ENCODE data around the gene FAM227A. TPM values are rescaled to one million over a fixed set of nuclear protein-coding genes. Genes with fewer than 3 reads are reported as not detected.

FAM227A gene
- total and polyA plus RNA-seq, 2 of the 4 experiments (the other 2 are of a cell fraction) = 1.3 to 1.4 TPM

DNA sequence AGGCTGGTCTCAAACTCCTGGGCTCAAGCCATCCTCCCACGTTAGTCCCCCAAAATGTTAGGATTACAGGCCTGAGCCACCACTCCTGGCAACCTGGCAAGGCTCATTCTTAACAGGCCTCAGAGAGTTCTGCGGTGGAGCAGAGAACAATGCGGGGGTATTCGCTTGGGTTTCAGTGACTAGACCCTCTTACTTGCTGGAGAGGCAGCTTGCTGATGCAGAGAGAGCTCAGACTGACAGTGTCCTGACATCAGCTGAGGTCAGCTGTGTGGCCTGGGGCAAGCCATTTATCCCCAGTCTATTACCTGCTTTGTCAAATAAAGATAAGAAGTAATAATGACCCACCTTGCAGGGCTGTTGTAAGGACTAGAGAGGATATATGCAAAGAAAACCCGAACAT is 46.0 kb downstream of the FAM227A start:
- Histone ChIP-seq H3K79me1 (ENCODE audit: low read depth in 1 of 2, low read length in 2 of 2) (no peaks in the 10 kb centered on the region), H3K4me1 (ENCODE audit: control insufficient read depth, insufficient read depth, low read length) (peaks cover 5% of the 10 kb centered on the region)
- in situ Hi-C loops (cut with MboI; ENCODE audit: low sequenced_read_pairs) = no loop called here

More for the DNA sequence above, 46.0 kb downstream of the FAM227A start:
- H3K18ac ChIP-seq (ENCODE audit: low read depth, low read length) = no peak overlapping the region
- no peak overlapping the region for H3K9ac ChIP-seq (ENCODE audit: low read depth, low read length)
- WGBS, 2 experiments (ENCODE audit: extremely low coverage in 2 of 2, insufficient read length in 1 of 2) = 67% methylated on average over 1 of the region's 5 CpGs; no CpG with 5 or more reads in 1 of the 2 experiments
- H4K5ac ChIP-seq (ENCODE audit: low read depth, low read length) = no peak overlapping the region
- H3K9me1 ChIP-seq (ENCODE audit: insufficient read depth, low read length) = peaks cover 6% of the 10 kb centered on the region
- no peak overlapping the region for H4K8ac ChIP-seq (ENCODE audit: low read depth in 2 of 2, low read length in 2 of 2)
- no peak overlapping the region for H3K4me3 ChIP-seq (ENCODE audit: insufficient read depth, low read depth, low read length)
- H3K23ac ChIP-seq (ENCODE audit: low read depth, low read length) = no peak overlapping the region
- intact Hi-C loops (cut with micrococcal nuclease) = no loop called here
- H3K4me2 ChIP-seq (ENCODE audit: low read depth, low read length) = no peak overlapping the region
- ChIA-PET POLR2A (ENCODE audit: unreplicated experiment) (no interaction called here), CTCF (no interaction called here)
- dilution Hi-C loops (cut with HindIII; ENCODE audit: low sequenced_read_pairs, unreplicated experiment) = no loop called here
- no peak overlapping the region for H3K27ac ChIP-seq (ENCODE audit: insufficient read depth, low read length)
- H2BK15ac ChIP-seq (ENCODE audit: low read depth, low read length) = no peak overlapping the region
- no peak overlapping the region for H2AK9ac ChIP-seq (replicated peaks; ENCODE audit: low read depth, low read length, poor library complexity)
- no TSS peak for BruUV-seq (replicated peaks)
- H4K20me1 ChIP-seq (ENCODE audit: insufficient read depth, low read length) = no peaks in the 10 kb centered on the region
- no peak overlapping the region for H2BK120ac ChIP-seq (ENCODE audit: low read depth, low read length)
- ATAC-seq (ENCODE audit: low read depth) (no peak), DNase-seq (no peak)
- no peak overlapping the region for H2AFZ ChIP-seq (replicated peaks; ENCODE audit: low read length, poor library complexity)
- H2AK5ac ChIP-seq (ENCODE audit: low read depth, low read length) = no peak overlapping the region
- no peak overlapping the region for H2BK5ac ChIP-seq (ENCODE audit: low read depth, low read length, poor library complexity, severe bottlenecking)
- H3K27me3 ChIP-seq (ENCODE audit: control insufficient read depth, insufficient read depth, low read length) = no peaks in the 10 kb centered on the region
- no peak for TF ChIP-seq MAFK (IDR thresholded peaks at IDR 0.05; ENCODE audit: low read depth, low read length)
- TF ChIP-seq, protein P1, sequence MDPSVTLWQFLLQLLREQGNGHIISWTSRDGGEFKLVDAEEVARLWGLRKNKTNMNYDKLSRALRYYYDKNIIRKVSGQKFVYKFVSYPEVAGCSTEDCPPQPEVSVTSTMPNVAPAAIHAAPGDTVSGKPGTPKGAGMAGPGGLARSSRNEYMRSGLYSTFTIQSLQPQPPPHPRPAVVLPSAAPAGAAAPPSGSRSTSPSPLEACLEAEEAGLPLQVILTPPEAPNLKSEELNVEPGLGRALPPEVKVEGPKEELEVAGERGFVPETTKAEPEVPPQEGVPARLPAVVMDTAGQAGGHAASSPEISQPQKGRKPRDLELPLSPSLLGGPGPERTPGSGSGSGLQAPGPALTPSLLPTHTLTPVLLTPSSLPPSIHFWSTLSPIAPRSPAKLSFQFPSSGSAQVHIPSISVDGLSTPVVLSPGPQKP (IDR thresholded peaks at IDR 0.05; ENCODE audit: borderline replicate concordance, low read depth, low read length) = no peak
- TF ChIP-seq NFE2L2 (IDR thresholded peaks at IDR 0.05; ENCODE audit: low read depth, low read length) = no peak
- no peak for TF ChIP-seq RFX5 (IDR thresholded peaks at IDR 0.05; ENCODE audit: low read depth, low read length)
- no peak for TF ChIP-seq MAZ (IDR thresholded peaks at IDR 0.05; ENCODE audit: borderline replicate concordance, low read depth, low read length)
- TF ChIP-seq BHLHE40 (IDR thresholded peaks at IDR 0.05; ENCODE audit: low read depth, low read length) = no peak
- TF ChIP-seq FOS (IDR thresholded peaks at IDR 0.05; ENCODE audit: low read depth, low read length) = no peak
- TF ChIP-seq MXI1 (IDR thresholded peaks at IDR 0.05; ENCODE audit: borderline replicate concordance, low read depth, low read length) = no peak
- no peak for TF ChIP-seq RCOR1 (IDR thresholded peaks at IDR 0.05; ENCODE audit: insufficient replicate concordance, low read length)
- no peak for TF ChIP-seq RAD21 (IDR thresholded peaks at IDR 0.05; ENCODE audit: low read length)
- TF ChIP-seq, protein P2, sequence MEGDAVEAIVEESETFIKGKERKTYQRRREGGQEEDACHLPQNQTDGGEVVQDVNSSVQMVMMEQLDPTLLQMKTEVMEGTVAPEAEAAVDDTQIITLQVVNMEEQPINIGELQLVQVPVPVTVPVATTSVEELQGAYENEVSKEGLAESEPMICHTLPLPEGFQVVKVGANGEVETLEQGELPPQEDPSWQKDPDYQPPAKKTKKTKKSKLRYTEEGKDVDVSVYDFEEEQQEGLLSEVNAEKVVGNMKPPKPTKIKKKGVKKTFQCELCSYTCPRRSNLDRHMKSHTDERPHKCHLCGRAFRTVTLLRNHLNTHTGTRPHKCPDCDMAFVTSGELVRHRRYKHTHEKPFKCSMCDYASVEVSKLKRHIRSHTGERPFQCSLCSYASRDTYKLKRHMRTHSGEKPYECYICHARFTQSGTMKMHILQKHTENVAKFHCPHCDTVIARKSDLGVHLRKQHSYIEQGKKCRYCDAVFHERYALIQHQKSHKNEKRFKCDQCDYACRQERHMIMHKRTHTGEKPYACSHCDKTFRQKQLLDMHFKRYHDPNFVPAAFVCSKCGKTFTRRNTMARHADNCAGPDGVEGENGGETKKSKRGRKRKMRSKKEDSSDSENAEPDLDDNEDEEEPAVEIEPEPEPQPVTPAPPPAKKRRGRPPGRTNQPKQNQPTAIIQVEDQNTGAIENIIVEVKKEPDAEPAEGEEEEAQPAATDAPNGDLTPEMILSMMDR (conservative IDR thresholded peaks at IDR 0.05; ENCODE audit: low read depth, low read length) = no peak
- no peaks in the 10 kb centered on the region for H3K9me3 ChIP-seq (ENCODE audit: control insufficient read depth, insufficient read depth, low read length)
- H4K91ac ChIP-seq (ENCODE audit: insufficient read depth, low read depth, low read length) = no peak overlapping the region
- no peak overlapping the region for H3K56ac ChIP-seq (ENCODE audit: extremely low read depth, insufficient read depth, low read length)
- no peak overlapping the region for H3K14ac ChIP-seq (replicated peaks; ENCODE audit: low read depth, low read length)
- H3K36me3 ChIP-seq (ENCODE audit: control insufficient read depth, insufficient read depth, low read length) = no peaks in the 10 kb centered on the region
- no peak overlapping the region for H2BK20ac ChIP-seq (ENCODE audit: low read depth, low read length)
- H3K4ac ChIP-seq (ENCODE audit: low read depth, low read length) = no peak overlapping the region

Data from IMR-90 (cell line).